GM19455 (cell line): ENCODE data around the gene PCSK6.
A peak's percentile ranks its signal among the peaks of the same experiment; 100 is the strongest.
"Not testable (repeated sequence)": the region's sequence is repeated elsewhere in the genome, so short reads cannot be mapped to it uniquely, and the experiment has no call there.

Source experiments
- ATAC-seq: cut with Tn5 transposase; IDR thresholded peaks from one replicate; pipeline ENCODE4 v1.9.1; 2021; ENCODE audit not compliant: unreplicated experiment

PCSK6 gene

GRCh38 chr15:101433396-101433795 is 56.1 kb downstream of the PCSK6 start:
- ATAC-seq, result no peak

GRCh38 chr15:101432982-101433381 is 56.5 kb downstream of the PCSK6 start:
- no peak for ATAC-seq

GRCh38 chr15:101431748-101432147 is 57.8 kb downstream of the PCSK6 start:
- no peak for ATAC-seq

GRCh38 chr15:101431301-101431700 is 58.2 kb downstream of the PCSK6 start:
- no peak for ATAC-seq

- ATAC-seq, result no peak
These were observed 59.9 kb downstream of the PCSK6 start for GRCh38 chr15:101429646-101430045.

GRCh38 chr15:101429191-101429590 is 60.3 kb downstream of the PCSK6 start:
- no peak for ATAC-seq

- ATAC-seq, result no peak
These were observed 60.7 kb downstream of the PCSK6 start for GRCh38 chr15:101428758-101429157.

- ATAC-seq, result no peak
These were observed 61.7 kb downstream of the PCSK6 start for GRCh38 chr15:101427606-101428487.

GRCh38 chr15:101426761-101427333 is 62.7 kb downstream of the PCSK6 start:
- no peak for ATAC-seq

GRCh38 chr15:101425787-101426365 is 63.6 kb downstream of the PCSK6 start:
- no peak for ATAC-seq

- ATAC-seq, result no peak
These were observed 64.5 kb downstream of the PCSK6 start for GRCh38 chr15:101424984-101425383.

- no peak for ATAC-seq
These were observed 69.3 kb downstream of the PCSK6 start for GRCh38 chr15:101420232-101420631.

GRCh38 chr15:101416475-101416874 is 73.0 kb downstream of the PCSK6 start:
- ATAC-seq, result not testable (repeated sequence)

- no peak for ATAC-seq
These were observed 76.3 kb downstream of the PCSK6 start for GRCh38 chr15:101413239-101413638.

- no peak for ATAC-seq
These were observed 77.9 kb downstream of the PCSK6 start for GRCh38 chr15:101411581-101411980.

GRCh38 chr15:101411085-101411484 is 78.4 kb downstream of the PCSK6 start:
- ATAC-seq, result no peak

- ATAC-seq, result no peak
These were observed 78.9 kb downstream of the PCSK6 start for GRCh38 chr15:101410612-101411011.

GRCh38 chr15:101409621-101410020 is 79.9 kb downstream of the PCSK6 start:
- no peak for ATAC-seq

- ATAC-seq, result no peak
These were observed 81.3 kb downstream of the PCSK6 start for GRCh38 chr15:101407966-101408775.

- peak; percentile 88 for ATAC-seq
These were observed 82.1 kb downstream of the PCSK6 start for GRCh38 chr15:101407439-101407838.

GRCh38 chr15:101406526-101407195 is 82.8 kb downstream of the PCSK6 start:
- peak; percentile 20 for ATAC-seq
